Amniotic stem cell (primary cell): ENCODE measurements around the gene ZBED4.

Experiments
- DNase-seq: peaks from one replicate; lab custom pipeline; 2025; lab: John Stamatoyannopoulos, UW

ZBED4 gene

DNA sequence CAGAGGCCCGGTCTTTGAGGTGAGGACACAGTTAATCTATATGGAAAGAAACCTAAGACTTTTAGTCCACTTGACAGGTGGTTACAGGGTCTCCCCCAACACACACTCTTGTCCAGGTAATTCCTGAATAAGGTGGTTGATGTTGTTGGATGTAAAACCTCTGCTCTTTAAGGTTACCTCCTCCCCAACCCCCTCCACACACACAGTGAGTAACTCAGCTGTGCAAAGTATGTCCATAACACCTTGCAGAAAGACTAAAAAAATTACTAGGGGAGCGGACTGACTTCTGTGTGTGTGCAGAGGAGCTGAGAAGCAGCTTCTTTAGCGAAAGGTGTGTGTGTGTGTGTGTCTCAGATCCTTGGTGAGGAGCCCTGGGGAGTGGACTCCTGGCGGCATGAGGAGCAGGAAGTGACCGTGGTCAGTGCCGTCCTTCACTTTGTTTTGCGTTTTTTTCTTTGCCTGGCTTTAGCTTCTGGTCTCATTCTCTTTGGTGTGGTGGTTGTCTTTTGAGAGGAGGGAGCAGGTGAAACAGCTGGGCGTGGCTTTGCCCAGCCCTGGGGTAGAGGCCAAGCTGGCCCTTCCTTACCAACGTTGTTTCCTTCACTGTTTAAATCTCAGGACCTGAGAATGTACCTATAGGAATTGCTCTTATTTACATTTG is 1.7 kb downstream of the ZBED4 start:
- no peak for DNase-seq

DNA sequence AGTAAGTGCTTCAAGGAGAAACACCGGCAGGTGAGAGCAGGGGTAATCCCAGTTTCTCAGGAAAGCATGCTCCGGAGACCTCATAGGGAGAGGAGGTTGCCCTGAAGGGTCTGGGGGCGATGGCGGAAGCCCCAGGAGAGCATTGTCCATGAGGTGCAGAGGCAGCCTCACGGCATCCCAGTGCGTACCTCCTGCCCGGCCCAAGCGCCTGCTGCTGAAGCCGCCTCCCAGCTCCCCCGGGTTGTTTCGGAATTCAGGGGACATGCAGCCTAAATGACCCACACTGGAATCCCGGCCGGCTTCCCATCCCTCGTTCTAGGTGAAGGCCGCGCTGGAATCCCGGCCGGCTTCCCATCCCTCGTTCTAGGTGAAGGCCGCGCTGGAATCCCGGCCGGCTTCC is 2.7 kb downstream of the ZBED4 start:
- DNase-seq, result no peak

DNA sequence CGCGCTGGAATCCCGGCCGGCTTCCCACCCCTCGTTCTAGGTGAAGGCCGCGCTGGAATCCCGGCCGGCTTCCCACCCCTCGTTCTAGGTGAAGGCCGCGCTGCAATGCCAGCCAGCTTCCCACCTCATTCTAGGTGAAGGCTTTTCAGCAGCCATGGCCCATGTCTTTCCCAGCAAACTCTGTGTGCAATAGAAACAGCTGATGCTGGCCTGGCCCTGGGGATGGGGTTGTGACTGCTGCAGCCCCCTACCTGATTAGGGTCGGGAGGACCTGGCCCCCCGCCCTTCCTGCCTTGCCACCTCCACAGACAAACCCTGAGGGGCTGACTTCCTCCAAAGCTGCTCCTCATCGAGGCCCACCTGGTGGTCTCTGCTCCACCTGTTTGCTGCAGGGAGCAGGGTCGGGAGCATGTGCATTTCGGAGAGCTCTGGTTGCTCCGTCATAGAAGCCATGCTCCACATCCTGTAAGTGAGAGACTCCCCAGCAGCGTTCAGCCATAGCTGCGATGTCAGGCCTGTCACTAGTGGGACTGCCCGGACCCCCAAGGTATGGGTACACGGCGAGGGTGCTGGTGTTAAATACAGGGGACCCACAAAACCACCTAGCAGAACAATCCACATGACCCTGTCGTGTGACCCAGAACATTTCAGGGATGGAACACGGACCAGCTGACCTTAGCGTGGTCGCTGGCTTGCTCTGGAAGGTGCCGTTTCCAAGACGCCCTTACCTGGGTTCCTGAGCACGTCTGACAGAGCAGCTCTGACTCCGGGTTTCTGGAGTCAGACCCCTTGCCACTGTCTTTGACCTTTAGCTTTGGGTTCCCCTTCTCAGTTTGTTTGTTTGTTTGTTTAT is 3.3 kb downstream of the ZBED4 start:
- DNase-seq, result no peak

DNA sequence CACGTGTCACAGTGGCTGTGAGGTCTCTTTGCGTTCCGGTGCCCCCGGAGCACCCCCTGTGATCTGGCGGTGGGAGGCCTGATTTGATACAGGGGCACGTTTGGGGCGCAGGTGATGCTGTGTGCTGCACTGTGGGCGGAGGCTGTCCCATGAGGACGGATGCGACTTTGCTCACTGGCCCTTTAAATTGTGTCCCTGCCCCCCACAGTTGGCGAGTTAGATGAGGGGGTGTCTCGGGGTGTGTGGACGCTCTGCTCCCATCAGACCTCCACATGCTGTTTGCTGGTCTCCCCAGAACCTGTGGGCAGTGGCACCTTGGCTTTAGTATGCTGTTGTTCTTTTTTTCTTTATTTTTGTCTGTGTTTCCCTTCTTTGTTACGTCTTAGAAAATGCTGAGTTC is 5.2 kb downstream of the ZBED4 start:
- DNase-seq, result no peak

DNA sequence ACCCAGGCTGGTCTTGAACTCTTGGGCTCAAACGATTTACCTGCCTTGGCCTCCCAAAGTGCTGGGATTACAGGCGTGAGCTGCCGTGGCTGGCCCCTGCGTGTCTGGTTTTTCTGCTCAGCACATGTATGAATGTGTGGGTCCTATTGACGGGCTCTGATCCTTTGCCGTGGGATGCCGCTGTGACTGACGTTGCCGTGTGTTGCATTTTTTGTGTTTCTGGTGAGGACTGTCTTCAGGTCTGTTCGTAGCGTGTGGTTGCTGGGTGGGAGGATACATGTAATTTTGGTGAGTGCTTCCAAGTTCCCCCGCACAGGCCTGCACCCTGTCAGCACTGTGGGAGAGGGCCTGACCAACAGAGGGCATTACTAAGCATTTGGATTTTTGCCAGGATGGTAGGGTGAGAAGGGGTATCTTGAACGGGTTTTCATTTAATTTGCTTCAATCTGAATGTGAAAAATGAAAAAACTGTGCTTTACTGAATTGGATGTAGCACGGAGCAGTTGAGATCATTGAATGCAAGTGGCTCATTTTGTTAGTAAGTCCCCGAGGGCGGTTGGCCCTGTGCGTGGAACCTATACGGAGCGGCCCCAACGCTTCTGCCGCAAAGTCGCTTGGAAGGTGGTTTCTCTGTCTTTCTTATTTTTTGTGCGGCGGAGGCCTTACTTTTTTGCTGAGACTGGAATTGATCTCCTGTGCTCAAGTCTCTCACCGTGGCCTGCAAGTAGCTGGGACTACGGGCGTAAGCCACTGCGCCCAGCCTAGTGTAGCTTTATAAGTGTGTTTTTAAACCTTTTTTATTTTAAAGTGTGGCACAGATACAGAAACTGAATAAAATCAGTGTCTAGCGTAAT is 8.2 kb downstream of the ZBED4 start:
- DNase-seq, result no peak

DNA sequence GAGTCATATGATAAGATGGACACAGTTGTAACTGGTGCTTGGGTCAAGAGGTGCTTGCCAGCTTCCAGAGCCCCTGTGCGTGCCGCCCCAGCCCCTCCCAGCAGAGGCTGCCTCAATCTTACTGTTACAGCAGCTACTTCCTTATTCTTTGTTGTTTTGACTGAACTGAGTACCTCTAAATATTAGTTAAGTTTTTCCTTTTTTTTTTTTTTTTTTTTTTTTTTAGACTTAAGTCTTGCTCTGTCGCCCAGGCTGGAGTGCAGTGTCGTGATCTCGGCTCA is 8.8 kb downstream of the ZBED4 start:
- DNase-seq, result no peak

DNA sequence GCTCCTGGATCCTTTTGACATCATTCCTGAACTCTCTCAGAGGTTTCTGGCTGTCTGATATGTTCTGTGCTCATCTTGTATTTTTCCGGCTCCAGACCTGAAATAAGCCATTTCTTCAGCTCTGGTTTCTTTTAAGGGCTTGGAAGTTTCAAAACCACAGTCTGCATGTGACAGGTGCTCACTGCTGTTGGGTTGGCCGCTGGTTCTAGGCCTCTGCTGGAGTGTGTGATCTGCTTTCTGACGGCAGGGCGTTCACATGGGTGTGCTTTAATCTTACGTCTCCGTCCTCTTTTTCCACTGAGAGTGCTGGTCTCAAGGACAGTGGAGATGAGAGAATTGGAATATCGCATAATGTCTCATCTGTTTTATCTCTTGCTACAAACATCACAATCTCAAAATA is 10.3 kb downstream of the ZBED4 start:
- DNase-seq, result no peak

DNA sequence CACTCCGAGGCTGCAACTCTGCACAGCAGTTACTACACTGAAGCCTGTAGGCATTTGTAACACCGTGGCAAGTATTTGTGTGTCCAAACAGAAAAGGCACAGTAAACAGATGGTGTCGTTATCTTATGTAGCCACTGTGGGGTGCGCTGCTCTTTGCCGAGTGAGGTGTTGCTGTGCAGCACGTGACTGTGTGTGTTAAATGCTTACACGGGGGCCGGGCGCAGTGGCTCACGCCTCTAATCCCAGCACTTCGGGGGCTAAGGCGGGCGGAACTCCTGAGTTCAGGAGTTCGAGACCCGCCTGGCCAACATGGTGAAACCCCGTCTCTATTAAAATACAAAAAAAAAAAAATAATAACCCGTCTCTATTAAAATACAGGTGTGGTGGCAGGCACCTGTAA is 11.5 kb downstream of the ZBED4 start:
- DNase-seq, result no peak

DNA sequence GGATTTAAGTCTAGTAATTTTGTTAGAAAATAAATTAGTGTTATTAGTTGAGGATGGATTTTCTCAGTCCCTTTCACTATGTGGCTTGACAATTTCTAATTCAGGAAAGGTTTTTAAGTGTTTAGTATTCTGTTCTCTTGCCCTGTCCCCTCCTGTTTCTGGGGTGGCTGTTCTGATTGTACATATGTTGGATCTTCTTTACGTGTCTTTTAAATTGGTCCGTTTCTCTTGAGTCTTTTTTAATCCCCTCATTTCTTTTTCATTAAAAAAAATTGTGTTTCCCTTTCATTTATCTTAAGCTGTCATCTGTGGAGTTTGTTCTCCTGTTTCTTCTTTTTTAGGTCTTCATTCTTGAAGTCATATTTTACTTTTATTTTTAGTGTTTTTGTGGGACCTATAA is 12.5 kb downstream of the ZBED4 start:
- no peak for DNase-seq

DNA sequence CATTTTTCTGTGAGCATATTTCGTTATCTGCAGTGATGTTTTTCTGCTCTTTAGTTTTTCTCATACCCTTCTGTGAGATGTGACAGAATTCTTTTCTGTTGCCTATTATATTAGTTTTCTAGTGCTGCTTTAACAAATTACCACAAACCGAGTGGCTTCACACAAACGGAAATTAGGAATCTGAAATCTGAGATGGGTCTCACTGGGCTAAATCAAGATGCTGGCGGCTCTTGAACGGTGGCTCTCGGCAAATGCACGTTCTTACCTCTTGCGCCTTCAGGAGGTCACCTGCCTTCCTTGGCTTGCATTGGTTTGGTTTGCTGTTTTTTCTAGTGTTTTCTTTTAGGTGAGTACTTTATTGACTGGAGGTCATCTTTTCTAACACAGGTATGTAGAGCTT is 13.0 kb downstream of the ZBED4 start:
- no peak for DNase-seq

DNA sequence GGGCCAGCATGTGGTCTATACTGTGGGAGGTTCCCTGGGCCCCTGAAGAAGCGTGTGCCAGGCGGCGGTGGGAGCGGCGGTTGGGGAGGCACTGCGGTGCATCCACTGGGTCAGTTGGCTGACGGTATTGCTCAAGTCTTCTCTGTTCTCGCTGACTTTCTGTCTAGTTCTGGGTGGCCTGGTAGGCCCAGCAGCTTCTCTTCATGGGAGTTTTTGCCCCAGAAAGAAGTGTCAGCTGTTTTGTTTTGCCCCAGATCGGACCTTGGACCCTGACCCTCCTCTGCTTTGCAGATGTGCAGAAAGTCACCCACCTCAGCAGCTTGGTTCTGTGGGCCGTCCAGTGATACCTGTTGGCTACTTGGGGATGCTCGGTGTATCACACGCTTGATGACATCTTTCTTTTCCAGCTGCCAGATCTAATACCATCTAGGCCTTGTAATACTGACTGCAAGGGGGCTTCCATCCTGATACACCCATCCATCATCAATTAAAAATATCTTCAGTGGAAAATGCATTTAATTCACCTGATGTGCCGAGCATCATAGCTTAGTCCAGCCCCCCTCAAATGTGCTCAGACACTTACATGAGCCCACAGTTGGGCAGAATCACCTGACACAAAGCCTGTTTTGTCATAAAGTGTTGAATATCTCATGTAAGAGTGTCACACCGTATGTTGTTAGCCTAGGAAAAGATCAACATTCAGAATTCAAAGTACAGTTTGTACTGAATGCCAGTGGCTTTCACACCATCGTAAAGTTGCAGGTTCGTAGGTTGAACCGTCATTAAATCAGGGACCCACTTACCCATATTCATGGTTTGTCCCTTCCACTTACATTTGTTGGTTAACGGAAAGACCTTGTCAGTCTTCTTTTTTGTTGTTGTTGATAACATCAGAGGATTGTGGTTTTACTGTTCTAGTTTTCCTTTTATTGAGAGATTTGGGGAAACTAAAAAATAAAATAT is 13.9 kb downstream of the ZBED4 start:
- no peak for DNase-seq

DNA sequence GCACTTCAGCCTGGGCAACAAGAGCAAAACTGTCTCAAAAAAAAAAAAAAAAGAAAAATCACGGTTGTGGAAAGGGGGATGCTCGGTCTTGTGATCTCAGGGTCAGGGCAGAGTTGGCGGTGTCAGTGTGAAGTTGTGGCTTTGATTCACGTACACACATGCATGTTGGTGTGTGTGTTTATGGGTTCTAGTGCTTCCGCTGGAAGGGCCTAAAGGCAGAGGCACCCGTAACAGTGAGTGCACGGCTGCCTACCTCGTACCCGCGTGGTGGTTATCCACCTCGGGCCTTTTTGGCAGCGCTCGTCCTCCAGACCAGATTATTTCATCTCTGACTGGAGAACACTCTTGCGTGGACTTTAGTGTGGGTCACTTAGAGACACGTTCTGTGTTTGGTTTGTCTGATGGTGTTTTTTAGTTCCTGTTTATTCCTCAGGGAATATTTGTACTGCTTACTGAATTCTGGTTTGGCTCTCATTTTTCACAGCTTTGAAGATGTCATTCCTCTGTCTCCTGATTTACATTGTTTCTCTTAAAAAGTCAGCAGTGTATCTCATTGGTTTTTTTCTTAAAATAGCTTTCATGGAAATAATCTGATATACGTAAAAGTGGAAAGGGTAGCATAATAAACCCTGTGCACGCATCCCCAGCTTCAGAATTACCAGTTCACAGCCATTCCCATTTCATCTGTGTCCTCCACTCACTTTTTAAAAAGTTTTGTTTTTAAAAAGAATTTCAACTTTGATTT is 15.6 kb downstream of the ZBED4 start:
- DNase-seq, result no peak

DNA sequence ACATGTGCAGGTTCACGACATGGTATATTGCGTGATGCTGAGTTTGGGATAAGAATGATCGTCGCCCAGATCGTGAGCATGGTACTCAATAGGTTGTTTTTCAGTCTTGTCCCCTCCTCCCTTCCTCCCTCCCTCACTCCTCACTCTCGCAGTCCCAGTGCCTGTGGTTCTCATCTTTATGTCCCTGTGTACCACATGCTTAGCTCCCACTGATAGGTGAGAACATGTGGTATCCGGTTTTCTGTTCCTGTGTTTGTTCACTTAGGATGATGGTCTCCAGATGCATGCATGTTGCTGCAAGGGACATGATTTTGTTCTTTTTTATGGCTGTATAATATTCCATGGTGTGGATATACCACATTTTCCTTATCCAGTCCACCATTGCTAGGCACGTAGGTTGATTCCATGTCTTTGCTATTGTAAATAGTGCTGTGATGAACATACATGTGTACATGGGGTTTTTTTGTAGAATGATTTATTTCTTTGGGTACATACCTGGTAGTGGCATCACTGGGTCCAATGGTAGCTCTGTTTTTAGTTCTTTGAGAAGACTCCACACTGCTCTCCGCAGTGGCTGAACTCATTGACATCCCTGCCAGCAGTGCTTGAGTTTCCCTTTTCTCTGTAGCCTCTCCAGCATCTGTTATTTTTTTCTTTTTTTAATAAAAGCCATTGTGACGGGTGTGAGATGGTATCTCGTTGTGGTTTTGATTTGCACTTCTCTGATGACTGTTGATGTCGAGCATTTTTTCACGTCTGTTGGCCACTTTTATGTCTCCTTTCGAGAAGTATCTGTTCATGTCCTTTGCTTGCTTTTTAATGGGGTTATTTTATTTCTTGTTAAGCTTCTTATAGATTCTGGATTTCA is 16.4 kb downstream of the ZBED4 start:
- no peak for DNase-seq

DNA sequence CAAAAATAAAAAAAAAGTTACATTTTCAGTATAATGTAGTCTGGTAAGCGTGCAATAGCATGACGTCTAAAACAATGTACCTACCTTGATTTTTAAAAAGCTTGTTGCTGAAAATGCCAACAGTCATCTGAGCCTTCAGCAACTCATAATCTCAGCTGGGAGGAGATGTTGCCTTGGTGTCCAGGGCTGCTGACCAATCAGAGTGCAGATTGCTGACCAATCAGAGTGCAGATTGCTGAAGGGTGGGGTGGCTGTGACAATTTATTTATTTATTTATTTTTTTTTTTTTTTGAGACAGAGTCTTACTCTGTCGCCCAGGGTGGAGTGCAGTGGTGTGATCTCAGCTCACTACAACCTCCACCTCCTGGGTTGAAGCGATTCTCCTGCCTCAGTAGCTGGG is 17.8 kb downstream of the ZBED4 start:
- DNase-seq, result no peak

DNA sequence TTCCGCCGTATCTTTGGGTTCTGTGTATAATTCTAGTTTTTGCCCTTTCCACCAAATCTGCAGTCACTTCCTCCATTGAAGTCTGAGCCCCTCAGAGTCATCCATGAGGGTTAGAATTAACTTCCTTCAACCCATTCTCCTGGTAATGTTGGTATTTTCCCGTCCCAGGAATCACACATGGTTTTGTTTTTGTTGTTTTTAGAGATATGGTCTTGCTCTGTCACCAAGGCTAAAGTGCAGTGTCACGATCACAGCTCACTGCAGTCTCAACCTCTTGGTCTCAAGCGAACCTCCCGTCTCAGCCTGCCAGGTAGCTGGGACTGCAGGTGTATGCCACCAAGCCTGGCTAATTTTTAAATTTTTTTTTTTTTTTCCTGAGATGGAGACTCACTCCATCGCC is 18.7 kb downstream of the ZBED4 start:
- DNase-seq, result no peak

DNA sequence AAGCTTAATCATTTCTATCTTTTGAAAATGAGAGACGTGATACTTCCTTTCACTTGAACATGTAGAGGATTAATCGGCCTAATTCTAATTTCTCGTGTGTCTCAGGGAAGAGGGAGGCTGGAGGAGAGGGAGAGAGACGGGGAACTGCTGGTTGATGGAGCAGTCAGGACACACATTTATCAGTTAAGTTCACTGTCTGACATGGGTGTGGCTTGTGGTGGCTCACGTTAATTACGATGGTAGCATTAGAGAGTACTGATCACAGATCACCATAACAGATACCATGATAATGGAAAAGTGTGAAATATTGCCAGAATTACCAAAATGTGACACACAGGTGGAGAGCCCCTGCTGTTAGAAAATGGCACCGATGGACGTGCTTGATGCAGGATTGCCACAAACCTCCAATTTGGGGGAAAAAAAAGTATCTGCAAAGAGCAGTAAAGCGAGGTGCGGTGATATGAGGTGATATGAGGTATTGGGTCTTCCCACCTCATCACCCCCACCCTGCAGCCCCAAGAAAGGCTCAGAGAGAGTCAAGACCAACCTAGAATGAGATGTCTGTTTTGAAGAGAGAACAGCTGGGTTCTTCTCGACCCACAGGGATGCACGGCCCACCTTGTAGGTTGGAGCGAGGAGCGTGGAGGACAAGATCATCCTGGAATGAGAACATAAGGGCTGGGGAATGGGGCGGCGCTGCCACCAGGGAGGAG is 19.7 kb downstream of the ZBED4 start:
- no peak for DNase-seq

DNA sequence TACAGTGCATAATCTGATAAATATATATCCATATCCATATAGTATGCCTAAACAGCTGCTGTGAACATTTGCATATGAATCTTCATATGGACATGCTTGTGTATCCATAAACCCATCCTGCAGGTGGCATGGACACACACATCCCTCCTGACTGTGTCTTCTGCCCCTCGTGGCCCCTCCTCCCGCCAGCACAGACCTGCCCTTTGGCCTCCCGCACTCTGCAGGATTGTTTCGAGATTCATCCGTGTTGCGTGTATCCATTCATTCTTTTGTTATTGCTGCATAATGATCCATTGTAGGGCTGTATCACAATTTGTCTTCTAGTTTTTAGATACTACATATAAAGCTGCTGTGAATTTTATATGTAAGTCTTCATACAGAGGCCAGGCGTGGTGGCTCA is 24.0 kb downstream of the ZBED4 start:
- DNase-seq, result no peak

DNA sequence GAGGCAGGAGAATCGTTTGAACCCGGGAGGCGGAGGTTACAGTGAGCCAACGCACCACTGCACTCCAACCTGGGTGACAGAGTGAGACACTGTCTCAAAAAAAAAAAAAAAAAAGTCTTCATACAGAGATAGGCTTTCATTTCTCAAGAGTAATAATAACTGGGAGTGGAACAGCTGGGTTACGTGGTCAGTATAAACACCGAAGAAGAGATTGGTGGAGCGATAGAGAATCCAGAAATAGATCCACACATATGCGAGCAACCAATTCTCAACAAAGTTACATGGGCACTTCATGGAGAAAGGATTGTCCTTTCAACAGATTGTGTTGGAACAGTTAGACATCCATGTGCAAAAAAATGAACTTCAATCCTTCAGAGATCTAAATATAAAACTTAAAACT is 24.6 kb downstream of the ZBED4 start:
- DNase-seq, result no peak

DNA sequence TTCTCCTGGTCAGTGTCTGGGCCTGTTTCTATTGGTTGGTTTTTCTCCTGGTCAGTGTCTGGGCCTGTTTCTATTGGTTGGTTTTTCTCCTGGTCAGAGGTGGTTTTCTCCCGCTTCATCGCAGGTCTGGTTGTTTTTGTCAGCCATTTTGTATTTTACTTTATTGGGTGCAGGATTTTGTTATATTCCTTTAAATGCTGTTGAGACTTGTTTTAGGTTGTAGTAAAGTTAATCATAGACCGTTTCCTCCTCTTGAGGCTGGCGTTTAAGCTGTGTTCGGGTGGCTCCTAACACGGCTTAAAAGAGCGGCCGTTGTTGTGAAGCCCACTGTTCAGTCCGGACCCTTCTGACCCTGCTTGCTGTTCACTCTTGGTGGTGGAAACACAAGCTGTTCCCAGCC is 26.2 kb downstream of the ZBED4 start:
- no peak for DNase-seq

DNA sequence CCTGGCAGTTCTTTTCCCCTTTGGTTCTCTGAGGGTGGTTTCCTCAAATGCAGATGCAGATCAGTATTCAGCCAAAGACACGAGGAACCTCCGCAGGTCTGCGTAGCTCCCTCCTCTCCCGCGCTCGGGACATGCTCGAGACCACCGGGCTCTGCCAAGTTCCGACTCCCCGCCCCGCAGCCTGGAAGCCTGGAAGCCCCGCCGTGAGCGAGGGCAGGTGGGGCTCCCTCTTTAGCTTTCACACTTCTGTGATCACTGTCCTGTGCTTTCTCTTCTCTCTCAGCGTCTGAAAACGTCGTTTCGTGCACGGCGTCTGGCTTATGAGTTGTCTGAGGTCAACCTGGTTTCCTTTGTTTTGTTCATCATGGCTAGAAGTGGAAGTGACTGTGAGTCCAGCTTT is 26.6 kb downstream of the ZBED4 start:
- DNase-seq, result no peak
